SK-N-SH (cell line): ENCODE data around the gene SHTN1.

ENCODE experiments used
- EP300 ChIP-seq, 2 experiments: IDR thresholded peaks; 2 replicates each; pipeline versions ENCODE4 v1.4.0 to v1.6.1; 2012; ENCODE audit warnings: borderline replicate concordance in 1 of 2, low read depth in 1 of 2, low read length in 1 of 2
- EZH2phosphoT487 ChIP-seq: fragments of 200-600 bp; sonication (generic); IDR thresholded peaks from 2 replicates; pipeline ENCODE4 v1.6.1; 2017; ENCODE audit warnings: low read depth, mixed run types, mild to moderate bottlenecking, antibody characterized with exemption, moderate library complexity, borderline replicate concordance
- GABPA ChIP-seq: IDR thresholded peaks from 2 replicates; pipeline ENCODE4 v1.4.0; 2012; ENCODE audit warnings: low read depth, mild to moderate bottlenecking
- POLR2AphosphoS5 ChIP-seq: IDR thresholded peaks from 2 replicates; pipeline ENCODE4 v1.6.1; 2012; ENCODE audit warnings: low read depth, low read length
- SIN3A ChIP-seq: IDR thresholded peaks from 2 replicates; pipeline ENCODE4 v1.6.1; 2012; ENCODE audit warnings: low read depth, mild to moderate bottlenecking, low read length, moderate library complexity, borderline replicate concordance
- TAF1 ChIP-seq: IDR thresholded peaks from 2 replicates; pipeline ENCODE4 v1.6.1; 2012; ENCODE audit warnings: low read depth, mild to moderate bottlenecking, low read length, moderate library complexity, borderline replicate concordance
- TCF12 ChIP-seq: IDR thresholded peaks from 2 replicates; pipeline ENCODE4 v1.4.0; 2012
- TEAD4 ChIP-seq: IDR thresholded peaks from 2 replicates; pipeline ENCODE4 v1.4.0; 2012; ENCODE audit warnings: mild to moderate bottlenecking, borderline replicate concordance; ENCODE audit not compliant: insufficient read depth
- TF ChIP-seq, protein P1 (sequence below): IDR thresholded peaks from 2 replicates; pipeline ENCODE4 v1.4.0; 2012; ENCODE audit warnings: low read depth
- TF ChIP-seq, protein P2 (sequence below): fragments of 200-600 bp; sonication (generic); IDR thresholded peaks from 2 replicates; pipeline ENCODE4 v1.6.1; 2017; ENCODE audit warnings: antibody characterized with exemption, mild to moderate bottlenecking, moderate library complexity

DNA sequence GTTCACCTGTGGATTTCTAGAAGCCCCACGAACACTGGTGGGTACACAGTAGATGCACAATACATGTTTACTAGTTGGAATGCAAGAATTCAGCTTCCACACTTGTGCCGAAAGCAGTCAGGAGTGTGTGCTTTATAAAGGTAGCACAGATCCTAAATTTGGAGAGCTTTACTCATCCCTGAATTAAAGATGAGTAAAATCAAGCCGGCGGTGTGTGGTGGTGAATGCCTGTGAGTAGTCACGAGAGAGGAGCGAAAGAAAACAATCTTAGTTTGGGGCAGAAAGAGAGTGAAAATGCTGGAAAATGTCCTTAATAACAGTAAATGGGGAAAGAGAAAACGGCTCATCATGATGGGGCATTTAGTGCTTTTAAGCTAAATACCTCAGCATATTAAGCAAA, 169.3 kb downstream of the SHTN1 start:
- TF ChIP-seq SIN3A = no peak
- TF ChIP-seq, protein P1, sequence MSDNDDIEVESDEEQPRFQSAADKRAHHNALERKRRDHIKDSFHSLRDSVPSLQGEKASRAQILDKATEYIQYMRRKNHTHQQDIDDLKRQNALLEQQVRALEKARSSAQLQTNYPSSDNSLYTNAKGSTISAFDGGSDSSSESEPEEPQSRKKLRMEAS = no peak
- no peak for TF ChIP-seq TEAD4
- TF ChIP-seq EP300 (IDR thresholded peaks at IDR 0.05; ENCODE audit: borderline replicate concordance in 1 of 2, low read depth in 1 of 2, low read length in 1 of 2) = no peak
- TF ChIP-seq TAF1 = no peak
- TF ChIP-seq, protein P2, sequence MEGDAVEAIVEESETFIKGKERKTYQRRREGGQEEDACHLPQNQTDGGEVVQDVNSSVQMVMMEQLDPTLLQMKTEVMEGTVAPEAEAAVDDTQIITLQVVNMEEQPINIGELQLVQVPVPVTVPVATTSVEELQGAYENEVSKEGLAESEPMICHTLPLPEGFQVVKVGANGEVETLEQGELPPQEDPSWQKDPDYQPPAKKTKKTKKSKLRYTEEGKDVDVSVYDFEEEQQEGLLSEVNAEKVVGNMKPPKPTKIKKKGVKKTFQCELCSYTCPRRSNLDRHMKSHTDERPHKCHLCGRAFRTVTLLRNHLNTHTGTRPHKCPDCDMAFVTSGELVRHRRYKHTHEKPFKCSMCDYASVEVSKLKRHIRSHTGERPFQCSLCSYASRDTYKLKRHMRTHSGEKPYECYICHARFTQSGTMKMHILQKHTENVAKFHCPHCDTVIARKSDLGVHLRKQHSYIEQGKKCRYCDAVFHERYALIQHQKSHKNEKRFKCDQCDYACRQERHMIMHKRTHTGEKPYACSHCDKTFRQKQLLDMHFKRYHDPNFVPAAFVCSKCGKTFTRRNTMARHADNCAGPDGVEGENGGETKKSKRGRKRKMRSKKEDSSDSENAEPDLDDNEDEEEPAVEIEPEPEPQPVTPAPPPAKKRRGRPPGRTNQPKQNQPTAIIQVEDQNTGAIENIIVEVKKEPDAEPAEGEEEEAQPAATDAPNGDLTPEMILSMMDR = no peak
- TF ChIP-seq GABPA = no peak
- no peak for TF ChIP-seq TCF12
- TF ChIP-seq EZH2phosphoT487 = no peak
- TF ChIP-seq POLR2AphosphoS5 = no peak
